AG04450 (cell line): ENCODE measurements around the gene LFNG. TPM values are rescaled to one million over a fixed set of nuclear protein-coding genes. Genes with fewer than 3 reads are reported as not detected.

Experiments used
- CTCF ChIA-PET: fragments of 300-600, 350-600 bp; formaldehyde crosslinking; extraction: SDS; loops from one replicate; lab custom pipeline; 2022; ENCODE audit warnings: antibody characterized with exemption, inconsistent platforms; lab: Charles Lee
- POLR2A ChIA-PET: fragments of 350-600 bp; formaldehyde crosslinking; extraction: SDS; loops from one replicate; lab custom pipeline; 2021; ENCODE audit warnings: antibody characterized with exemption, inconsistent platforms; lab: Yijun Ruan, JAX
- DNase-seq: peaks from one replicate; pipeline ENCODE4 v3.0.0-alpha.2; 2011; ENCODE audit warnings: low read depth, low spot score
- H3K27ac ChIP-seq: one replicate; pipeline ENCODE4 v1.5.1; 2012; ENCODE audit warnings: low read depth, low read length, control low read depth
- H3K27me3 ChIP-seq: one replicate; pipeline ENCODE4 v1.6.0; 2012; ENCODE audit warnings: low read length; ENCODE audit not compliant: control insufficient read depth, insufficient read depth
- H3K4me3 ChIP-seq: 2 replicates; pipeline ENCODE4 v1.5.1; 2011; ENCODE audit warnings: mild to moderate bottlenecking, low read depth, low read length, control low read depth
- H3K9me3 ChIP-seq: 2 replicates; pipeline ENCODE4 v1.5.1; 2012; ENCODE audit warnings: low read length; ENCODE audit not compliant: control insufficient read depth, insufficient read depth
- polyA plus RNA-seq: library from polyadenylated mRNA; depleted of rRNA; stranded (reverse); fragments of >200 nt; gene quantifications from 2 replicates; pipeline ENCODE4 v1.2.3, GENCODE V29; 2011
- TF ChIP-seq, protein P1 (sequence below): IDR thresholded peaks from 2 replicates; pipeline ENCODE4 v1.5.1; 2011; ENCODE audit warnings: low read depth, low read length, control low read depth, inconsistent platforms

Gene LFNG
- polyA plus RNA-seq, 1 experiment, result 1.6 TPM

DNA sequence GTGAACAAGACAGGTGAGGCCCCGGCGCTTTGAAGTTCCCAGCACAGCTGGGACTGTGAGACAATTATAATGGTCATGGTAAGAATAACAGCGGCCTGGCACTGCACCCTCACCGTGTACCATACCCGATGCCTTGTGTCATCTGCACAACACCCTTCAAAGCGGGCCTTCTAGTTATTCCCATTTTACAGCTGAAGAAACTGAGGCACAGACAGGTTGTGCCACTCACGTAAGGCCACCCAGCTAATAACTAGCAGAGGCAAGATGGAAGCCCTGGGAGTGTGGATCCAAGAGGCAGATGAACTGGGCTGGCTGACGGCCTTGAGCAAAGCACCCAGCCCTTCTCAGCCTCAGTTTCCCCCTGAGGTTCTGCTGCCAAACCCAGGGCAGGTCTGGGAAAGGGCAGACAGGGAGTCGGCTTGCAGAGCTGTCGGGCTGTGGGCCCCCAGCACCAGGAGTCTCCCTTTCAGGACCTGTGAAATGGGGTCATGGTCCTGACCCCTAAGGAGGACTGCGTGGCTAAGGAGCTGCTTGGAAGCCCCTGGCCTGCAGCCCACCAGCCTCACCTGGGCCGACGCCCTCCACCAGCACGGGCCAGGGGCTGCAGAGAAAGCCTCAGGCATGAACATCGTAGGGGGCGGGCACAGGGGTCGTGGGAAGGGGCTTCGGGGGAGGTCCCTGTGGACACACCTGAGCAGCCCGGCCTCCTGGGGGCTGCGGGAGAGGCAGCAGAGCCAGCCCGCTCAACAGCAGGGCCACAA is 15.3 kb upstream of the LFNG start:
- CTCF ChIA-PET, result interaction anchor here (0.6 kb wide), 1 partner anchor 36 kb away, joined by 3 read pairs; no protein-coding TSS in a partner anchor
- H3K27me3 ChIP-seq, result no peaks in the 10 kb centered on the region
- no peak overlapping the region for H3K27ac ChIP-seq
- DNase-seq, result no peak
- TF ChIP-seq, protein P1, sequence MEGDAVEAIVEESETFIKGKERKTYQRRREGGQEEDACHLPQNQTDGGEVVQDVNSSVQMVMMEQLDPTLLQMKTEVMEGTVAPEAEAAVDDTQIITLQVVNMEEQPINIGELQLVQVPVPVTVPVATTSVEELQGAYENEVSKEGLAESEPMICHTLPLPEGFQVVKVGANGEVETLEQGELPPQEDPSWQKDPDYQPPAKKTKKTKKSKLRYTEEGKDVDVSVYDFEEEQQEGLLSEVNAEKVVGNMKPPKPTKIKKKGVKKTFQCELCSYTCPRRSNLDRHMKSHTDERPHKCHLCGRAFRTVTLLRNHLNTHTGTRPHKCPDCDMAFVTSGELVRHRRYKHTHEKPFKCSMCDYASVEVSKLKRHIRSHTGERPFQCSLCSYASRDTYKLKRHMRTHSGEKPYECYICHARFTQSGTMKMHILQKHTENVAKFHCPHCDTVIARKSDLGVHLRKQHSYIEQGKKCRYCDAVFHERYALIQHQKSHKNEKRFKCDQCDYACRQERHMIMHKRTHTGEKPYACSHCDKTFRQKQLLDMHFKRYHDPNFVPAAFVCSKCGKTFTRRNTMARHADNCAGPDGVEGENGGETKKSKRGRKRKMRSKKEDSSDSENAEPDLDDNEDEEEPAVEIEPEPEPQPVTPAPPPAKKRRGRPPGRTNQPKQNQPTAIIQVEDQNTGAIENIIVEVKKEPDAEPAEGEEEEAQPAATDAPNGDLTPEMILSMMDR, result no peak
- POLR2A ChIA-PET, result interaction anchor here (0.6 kb wide), 1 partner anchor 83 kb away, joined by 4 read pairs; no protein-coding TSS in a partner anchor
- H3K9me3 ChIP-seq, result no peaks in the 10 kb centered on the region; the same call in 1 of the 2 replicates
- no peak overlapping the region for H3K4me3 ChIP-seq

DNA sequence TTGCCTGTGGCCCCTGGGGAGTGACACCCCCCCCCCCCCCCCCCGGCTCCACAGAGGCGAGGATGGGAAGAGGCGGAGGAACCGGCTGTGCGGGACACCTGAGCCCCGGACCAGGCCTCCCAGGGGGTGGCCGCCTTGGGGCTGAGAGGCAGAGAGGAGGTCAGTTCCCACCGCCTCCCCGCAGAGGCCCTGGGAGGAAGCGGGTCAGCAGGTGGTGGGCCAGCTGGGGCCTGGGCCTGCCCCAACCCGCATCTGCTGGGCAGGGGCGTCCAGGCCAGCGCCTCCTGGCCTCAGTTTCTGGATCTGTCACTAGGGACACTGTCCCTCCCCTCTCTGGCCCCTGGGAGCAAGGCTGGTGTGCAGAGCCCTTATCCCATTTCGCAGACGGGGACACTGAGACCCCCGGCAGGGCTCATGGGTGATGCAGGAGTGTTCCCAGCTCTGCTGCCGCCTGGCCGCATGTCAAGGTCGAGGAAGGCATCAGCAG is 14.6 kb upstream of the LFNG start:
- no peaks in the 10 kb centered on the region for H3K27me3 ChIP-seq
- no peak overlapping the region for H3K27ac ChIP-seq
- ChIA-PET CTCF (no interaction called here), POLR2A (no interaction called here)
- no peak for DNase-seq
- H3K9me3 ChIP-seq, result no peaks in the 10 kb centered on the region; the same call in 1 of the 2 replicates
- H3K4me3 ChIP-seq, result no peak overlapping the region
- TF ChIP-seq, protein P1, result no peak

DNA sequence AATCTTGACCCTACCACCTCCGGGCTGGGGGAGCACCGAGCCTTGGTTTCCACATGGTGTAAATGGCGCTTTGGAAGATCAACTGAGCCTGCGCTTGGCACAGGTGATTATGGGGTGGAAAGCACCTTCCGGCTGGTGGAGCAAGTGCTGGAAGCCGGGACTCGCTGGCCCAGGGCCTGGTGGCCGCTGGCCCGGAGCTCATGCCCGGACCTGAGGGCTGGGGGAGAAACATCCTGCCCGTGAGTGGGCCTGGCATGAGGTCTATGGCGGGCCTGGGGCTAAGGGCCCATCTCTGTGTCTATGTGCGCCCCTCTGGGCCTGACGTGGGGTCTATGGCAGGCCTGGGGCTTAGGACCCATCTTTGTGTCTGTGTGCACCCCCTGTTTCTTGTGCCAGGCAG is 14.2 kb upstream of the LFNG start:
- TF ChIP-seq, protein P1, result no peak
- Histone ChIP-seq H3K27me3 (no peaks in the 10 kb centered on the region), H3K9me3 (no peaks in the 10 kb centered on the region), H3K4me3 (no peak overlapping the region), H3K27ac (no peak overlapping the region)
- no peak for DNase-seq
- POLR2A ChIA-PET, result interaction anchor here (0.6 kb wide), 1 partner anchor 48 kb away, joined by 3 read pairs; no protein-coding TSS in a partner anchor
- CTCF ChIA-PET, result no interaction called here

DNA sequence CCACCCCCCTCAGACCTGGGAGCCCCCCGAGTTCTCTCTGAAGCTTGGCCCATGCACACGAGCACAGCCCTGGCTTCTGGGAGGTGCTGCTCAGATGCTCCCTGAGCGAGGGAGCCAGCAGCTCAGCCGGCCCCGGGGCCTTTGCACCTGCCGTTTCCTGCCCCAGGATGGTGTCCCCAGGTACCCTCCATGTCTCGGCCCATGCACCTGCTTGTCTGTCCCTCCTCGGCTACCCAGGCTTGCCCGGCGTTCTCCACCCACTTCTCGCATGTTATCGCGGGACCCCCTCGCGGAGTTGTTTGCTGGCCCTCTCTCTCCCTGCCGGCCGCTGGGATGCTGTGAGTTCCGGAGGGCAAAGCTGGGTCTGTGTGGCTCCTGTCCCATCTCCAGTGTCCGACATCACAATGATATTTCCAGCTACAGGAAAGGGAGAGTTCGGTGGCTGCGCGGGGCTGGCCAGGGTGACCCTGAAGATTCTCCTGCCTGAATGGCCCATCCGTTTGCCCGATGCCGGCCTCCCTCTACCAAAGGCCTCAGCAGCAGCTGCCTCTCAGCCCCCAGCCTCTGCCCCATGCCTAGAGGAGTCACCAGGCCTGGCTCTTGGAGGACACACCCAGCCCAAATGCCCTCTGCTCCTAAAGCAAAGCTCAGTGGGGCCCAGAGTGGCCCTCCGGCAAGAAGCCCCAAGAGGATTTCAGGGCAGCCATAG is 12.2 kb upstream of the LFNG start:
- ChIA-PET CTCF (interaction anchor here (0.5 to 1.2 kb wide), 2 partner anchors 9 to 20 kb away, joined by 4 to 8 read pairs; no protein-coding TSS in a partner anchor), POLR2A (no interaction called here)
- no peak overlapping the region for H3K4me3 ChIP-seq
- no peaks in the 10 kb centered on the region for H3K27me3 ChIP-seq
- H3K9me3 ChIP-seq, result no peaks in the 10 kb centered on the region
- DNase-seq, result no peak
- H3K27ac ChIP-seq, result no peak overlapping the region
- TF ChIP-seq, protein P1, result no peak
